DMS153 (cell line): ENCODE data around the gene XYLT1.

ENCODE experiments used
- DNase-seq: peaks from one replicate; lab custom pipeline; 2025; lab: John Stamatoyannopoulos, UW

The XYLT1 gene

GRCh38 chr16:17357307-17358062 lies 113.3 kb downstream of the XYLT1 start:
- DNase-seq, result no peak

GRCh38 chr16:17356243-17356933 lies 114.4 kb downstream of the XYLT1 start:
- no peak for DNase-seq

- DNase-seq, result no peak
Measured at GRCh38 chr16:17354685-17355084, 116.1 kb downstream of the XYLT1 start.

GRCh38 chr16:17354141-17354601 lies 116.6 kb downstream of the XYLT1 start:
- DNase-seq, result no peak

- DNase-seq, result no peak
Measured at GRCh38 chr16:17353561-17353960, 117.2 kb downstream of the XYLT1 start.

- DNase-seq, result no peak
Measured at GRCh38 chr16:17351441-17352035, 119.2 kb downstream of the XYLT1 start.

GRCh38 chr16:17350207-17350606 lies 120.6 kb downstream of the XYLT1 start:
- DNase-seq, result no peak

- no peak for DNase-seq
Measured at GRCh38 chr16:17348826-17349225, 121.9 kb downstream of the XYLT1 start.

GRCh38 chr16:17348042-17348783 lies 122.5 kb downstream of the XYLT1 start:
- no peak for DNase-seq

- DNase-seq, result no peak
Measured at GRCh38 chr16:17347624-17348023, 123.1 kb downstream of the XYLT1 start.

GRCh38 chr16:17346621-17347569 lies 123.9 kb downstream of the XYLT1 start:
- DNase-seq, result no peak

- DNase-seq, result no peak
Measured at GRCh38 chr16:17345043-17345442, 125.7 kb downstream of the XYLT1 start.

- no peak for DNase-seq
Measured at GRCh38 chr16:17343728-17344127, 127.0 kb downstream of the XYLT1 start.

GRCh38 chr16:17343028-17343427 lies 127.7 kb downstream of the XYLT1 start:
- no peak for DNase-seq

- DNase-seq, result no peak
Measured at GRCh38 chr16:17342031-17342430, 128.7 kb downstream of the XYLT1 start.

GRCh38 chr16:17340804-17341203 lies 130.0 kb downstream of the XYLT1 start:
- DNase-seq, result no peak

- no peak for DNase-seq
Measured at GRCh38 chr16:17339764-17340541, 130.8 kb downstream of the XYLT1 start.

GRCh38 chr16:17338244-17338643 lies 132.5 kb downstream of the XYLT1 start:
- no peak for DNase-seq

GRCh38 chr16:17336530-17336900 lies 134.2 kb downstream of the XYLT1 start:
- no peak for DNase-seq

GRCh38 chr16:17335826-17336529 lies 134.8 kb downstream of the XYLT1 start:
- no peak for DNase-seq
